ENCODE results near the gene TMEM235.
"Not testable (repeated sequence)": the region's sequence is repeated elsewhere in the genome, so short reads cannot be mapped to it uniquely, and the experiment has no call there.

Gene TMEM235

GRCh38 chr17:78214706-78215061, 16.7 kb upstream of the TMEM235 start:
- in situ Hi-C loops (cut with MboI; ENCODE audit: low sequenced_read_pairs) = no loop called here

GRCh38 chr17:78219396-78220150, 11.9 kb upstream of the TMEM235 start:
- in situ Hi-C loops (cut with MboI; ENCODE audit: low sequenced_read_pairs) = no loop called here

- in situ Hi-C loops (cut with MboI; ENCODE audit: low sequenced_read_pairs) = no loop called here
Observed at GRCh38 chr17:78223061-78223460, 8.4 kb upstream of the TMEM235 start.

- in situ Hi-C loops (cut with MboI; ENCODE audit: low sequenced_read_pairs) = no loop called here
Observed at GRCh38 chr17:78223765-78224164, 7.7 kb upstream of the TMEM235 start.

DNA sequence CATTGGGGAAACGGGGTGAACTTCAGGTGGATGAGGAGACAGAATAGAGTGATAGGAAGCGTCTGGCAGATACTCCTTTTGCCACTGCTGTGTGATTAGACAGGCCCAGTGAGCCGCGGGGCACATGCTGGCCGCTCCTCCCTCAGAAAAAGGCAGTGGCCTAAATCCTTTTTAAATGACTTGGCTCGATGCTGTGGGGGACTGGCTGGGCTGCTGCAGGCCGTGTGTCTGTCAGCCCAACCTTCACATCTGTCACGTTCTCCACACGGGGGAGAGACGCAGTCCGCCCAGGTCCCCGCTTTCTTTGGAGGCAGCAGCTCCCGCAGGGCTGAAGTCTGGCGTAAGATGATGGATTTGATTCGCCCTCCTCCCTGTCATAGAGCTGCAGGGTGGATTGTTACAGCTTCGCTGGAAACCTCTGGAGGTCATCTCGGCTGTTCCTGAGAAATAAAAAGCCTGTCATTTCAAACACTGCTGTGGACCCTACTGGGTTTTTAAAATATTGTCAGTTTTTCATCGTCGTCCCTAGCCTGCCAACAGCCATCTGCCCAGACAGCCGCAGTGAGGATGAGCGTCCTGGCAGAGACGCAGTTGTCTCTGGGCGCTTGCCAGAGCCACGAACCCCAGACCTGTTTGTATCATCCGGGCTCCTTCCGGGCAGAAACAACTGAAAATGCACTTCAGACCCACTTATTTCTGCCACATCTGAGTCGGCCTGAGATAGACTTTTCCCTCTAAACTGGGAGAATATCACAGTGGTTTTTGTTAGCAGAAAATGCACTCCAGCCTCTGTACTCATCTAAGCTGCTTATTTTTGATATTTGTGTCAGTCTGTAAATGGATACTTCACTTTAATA, 7.0 kb upstream of the TMEM235 start:
- in situ Hi-C loops (cut with MboI; ENCODE audit: low sequenced_read_pairs) = no loop called here

GRCh38 chr17:78225088-78225865, 6.2 kb upstream of the TMEM235 start:
- in situ Hi-C loops (cut with MboI; ENCODE audit: low sequenced_read_pairs) = no loop called here

DNA sequence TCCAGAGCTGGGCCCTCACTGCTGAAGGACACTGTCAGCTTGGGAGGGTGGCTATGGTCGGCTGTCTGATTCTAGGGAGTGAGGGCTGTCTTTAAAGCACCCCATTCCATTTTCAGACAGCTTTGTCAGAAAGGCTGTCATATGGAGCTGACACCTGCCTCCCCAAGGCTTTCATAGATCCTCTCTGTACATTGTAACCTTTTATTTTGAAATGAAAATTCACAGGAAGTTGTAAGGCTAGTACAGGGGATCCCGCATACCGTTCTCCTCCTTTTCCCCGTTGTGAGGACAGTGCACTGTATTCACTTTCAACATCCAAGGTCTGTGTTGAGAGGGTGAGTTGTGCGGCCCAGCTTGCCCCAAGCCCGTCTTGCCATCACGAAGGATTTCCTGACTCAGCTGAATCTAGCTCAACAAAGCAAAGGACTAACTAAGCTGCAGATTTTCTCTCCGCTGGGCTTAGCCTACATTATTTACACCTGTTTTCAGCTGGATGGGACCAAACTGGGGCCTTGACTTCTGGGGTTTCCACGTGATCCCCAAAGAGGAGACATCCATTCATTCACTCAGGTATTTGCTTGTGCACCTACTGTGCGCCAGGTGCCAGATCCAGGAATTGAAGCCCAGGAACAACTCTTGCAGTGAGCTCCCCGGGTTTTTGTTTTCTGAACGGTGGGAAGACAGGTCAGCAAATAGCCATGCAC, 5.2 kb upstream of the TMEM235 start:
- in situ Hi-C loops (cut with MboI; ENCODE audit: low sequenced_read_pairs) = no loop called here

GRCh38 chr17:78226759-78227454, 4.5 kb upstream of the TMEM235 start:
- in situ Hi-C loops (cut with MboI; ENCODE audit: low sequenced_read_pairs) = no loop called here

GRCh38 chr17:78227455-78227916, 3.9 kb upstream of the TMEM235 start:
- in situ Hi-C loops (cut with MboI; ENCODE audit: low sequenced_read_pairs) = no loop called here

DNA sequence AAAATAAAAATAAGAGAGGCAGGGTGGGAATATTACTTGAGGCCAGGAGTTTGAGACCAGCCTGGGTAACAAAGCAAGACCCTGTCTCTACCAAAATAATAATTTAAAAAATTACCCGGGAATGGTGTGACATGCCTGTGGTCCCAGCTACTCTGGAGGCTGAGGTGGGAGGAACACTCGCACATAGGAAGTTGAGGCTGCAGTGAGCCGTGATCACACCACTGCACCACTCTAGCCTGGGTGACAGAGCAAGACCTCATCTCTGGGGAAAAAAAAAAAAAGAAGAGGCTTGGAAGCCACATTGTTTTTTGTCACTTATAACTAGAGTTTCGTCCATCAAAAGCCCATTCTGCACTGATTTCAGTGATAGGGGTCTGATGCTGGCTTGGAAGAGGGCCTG, 3.3 kb upstream of the TMEM235 start:
- in situ Hi-C loops (cut with MboI; ENCODE audit: low sequenced_read_pairs) = no loop called here

- in situ Hi-C loops (cut with MboI; ENCODE audit: low sequenced_read_pairs) = no loop called here
Observed at GRCh38 chr17:78230252-78230962, 1.0 kb upstream of the TMEM235 start.

GRCh38 chr17:78231991-78232858, 794 bp downstream of the TMEM235 start:
- in situ Hi-C loops (cut with MboI; ENCODE audit: low sequenced_read_pairs) = no loop called here

DNA sequence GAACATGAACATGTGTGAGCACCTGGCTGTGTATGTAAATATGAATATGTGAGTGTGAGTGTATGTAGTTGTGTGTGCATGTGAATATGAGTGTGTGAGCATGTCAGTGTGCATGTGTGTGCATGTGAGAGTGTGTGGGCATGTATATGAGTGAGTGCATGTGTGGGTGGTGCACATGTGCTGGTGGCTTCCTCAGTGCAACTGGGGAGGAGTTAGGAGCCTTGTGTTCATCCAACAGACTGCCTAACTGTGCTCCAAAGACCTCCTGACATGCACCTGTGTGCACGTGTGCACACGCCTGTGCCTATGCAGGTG, 1.4 kb downstream of the TMEM235 start:
- in situ Hi-C loops (cut with MboI; ENCODE audit: low sequenced_read_pairs) = no loop called here

GRCh38 chr17:78233678-78234077, 2.2 kb downstream of the TMEM235 start:
- in situ Hi-C loops (cut with MboI; ENCODE audit: low sequenced_read_pairs) = no loop called here

- in situ Hi-C loops (cut with MboI; ENCODE audit: low sequenced_read_pairs) = no loop called here
Observed at GRCh38 chr17:78234261-78234865, 2.9 kb downstream of the TMEM235 start.

- in situ Hi-C loops (cut with MboI; ENCODE audit: low sequenced_read_pairs) = not testable (repeated sequence)
Observed at GRCh38 chr17:78235022-78235421, 3.6 kb downstream of the TMEM235 start.

DNA sequence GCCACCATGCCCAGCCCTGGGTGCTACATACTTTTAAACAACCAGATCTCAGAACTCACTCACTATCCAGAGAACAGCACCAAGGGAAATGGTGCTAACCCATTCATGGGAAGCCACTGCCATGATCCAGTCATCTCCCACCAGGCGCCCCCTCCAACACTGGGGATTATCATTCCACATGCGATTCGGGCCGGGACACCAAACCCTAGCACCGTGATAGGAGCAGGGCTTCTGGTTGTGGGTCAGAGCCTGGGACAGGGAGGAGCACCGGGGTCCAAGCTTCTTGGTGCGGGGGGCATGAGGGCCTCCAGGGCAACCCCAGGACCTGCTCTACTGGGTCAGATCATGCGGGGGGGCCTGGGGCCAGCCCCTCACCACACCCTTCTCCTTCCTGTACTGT, 4.5 kb downstream of the TMEM235 start:
- in situ Hi-C loops (cut with MboI; ENCODE audit: low sequenced_read_pairs) = no loop called here

DNA sequence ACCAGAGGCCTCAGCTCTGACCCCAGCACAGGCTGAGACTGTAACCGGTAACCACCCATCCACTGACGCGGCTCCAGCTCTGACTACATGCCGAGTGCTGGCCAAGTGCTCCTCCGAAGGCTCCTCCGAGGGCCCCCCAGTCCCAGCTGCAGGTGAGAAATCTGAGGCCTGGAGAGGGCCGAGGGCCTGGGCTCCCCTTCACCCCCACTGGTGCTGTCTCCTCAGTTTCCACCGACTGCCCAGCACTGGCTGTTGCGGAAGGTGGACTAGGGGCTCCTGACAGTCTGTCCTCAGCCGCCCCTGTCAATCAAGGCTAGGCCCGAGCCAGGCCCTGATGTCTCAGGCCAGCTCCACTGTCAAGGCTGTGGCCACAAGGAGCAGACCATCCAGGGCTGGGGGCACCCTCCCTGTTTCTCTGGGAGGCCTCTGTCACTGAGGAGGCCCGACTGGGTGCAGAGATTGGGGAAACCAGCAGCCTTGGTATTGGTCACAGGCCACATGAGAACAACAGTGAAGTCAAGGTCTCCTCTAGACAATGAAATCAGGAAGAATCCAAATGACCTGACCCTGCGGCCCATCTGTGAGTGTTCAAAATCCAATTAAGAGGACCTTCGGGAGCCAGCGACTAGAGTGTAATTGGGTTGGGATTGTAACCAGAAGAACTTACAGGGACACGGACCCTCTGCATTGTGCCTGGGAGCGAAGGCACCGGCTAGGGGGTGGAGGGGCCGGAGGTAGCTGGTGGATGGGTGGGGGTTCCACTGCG, 5.1 kb downstream of the TMEM235 start:
- in situ Hi-C loops (cut with MboI; ENCODE audit: low sequenced_read_pairs) = no loop called here
